ENCODE data around the gene UNC13C.

GRCh38 chr15:54374184-54374952 is 396.1 kb downstream of the UNC13C start:
- no peak for TF ChIP-seq GATA3 (IDR thresholded peaks at IDR 0.05; ENCODE audit: low read depth, low read length)
- TF ChIP-seq GATA2 (IDR thresholded peaks at IDR 0.05; ENCODE audit: low read depth, low read length) = no peak

Measured in SH-SY5Y (cell line).